GM08714 (cell line): ENCODE results near the gene GGT6.

ENCODE experiments used
- H3K4me3 ChIP-seq: fragments of 200-500 bp; sonication (Bioruptor generic); 2 replicates; pipeline ENCODE4 v1.5.1; 2014; ENCODE audit warnings: mild to moderate bottlenecking, low read length, inconsistent platforms
- ZNF274 ChIP-seq: IDR thresholded peaks from 2 replicates; pipeline ENCODE4 v1.6.1; 2012; ENCODE audit warnings: mild to moderate bottlenecking, low read depth, low read length

Gene GGT6

DNA sequence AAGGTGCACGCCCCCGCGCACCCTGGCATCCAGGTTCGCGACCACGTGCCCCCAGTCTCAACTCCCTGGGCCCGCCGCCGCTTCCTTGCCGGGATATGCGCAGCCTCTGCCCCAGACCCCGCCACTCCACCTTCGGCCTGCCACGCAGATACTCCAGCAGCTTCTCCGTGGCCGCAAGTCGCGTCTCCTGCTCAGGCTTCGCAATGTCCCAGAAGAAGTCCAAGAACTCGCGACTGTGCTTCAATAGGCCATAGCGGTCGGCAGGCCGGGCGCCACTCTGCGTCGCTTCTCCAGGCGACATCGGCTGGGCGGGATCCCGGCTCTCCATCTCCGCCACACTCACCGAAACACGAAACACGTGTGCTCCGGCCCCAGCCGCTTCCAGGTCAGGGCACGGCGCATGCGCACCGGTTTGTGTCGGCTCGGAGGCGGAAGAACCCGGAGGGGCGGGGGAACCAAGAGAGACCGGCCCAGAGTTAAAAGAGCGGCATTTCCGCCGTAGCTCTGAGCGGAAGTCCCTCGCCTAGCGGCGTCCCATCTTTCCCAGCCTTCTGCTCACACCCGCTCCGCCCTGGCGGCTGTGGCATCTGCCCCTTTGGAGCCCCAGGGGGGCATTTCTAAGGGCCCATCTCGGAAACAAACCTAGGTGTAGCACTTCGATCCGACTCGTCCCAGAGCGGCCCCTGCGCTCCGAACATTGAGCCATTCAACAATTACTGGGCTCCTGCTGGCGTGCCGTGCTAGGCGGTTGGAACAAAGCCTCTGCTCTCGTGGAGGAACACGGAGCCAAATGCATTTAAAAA lies 5.2 kb downstream of the GGT6 start, which contains the start of gene MYBBP1A:
Gene MYBBP1A, minus strand, starts transcription at position 388 of the 803 bp plus-strand sequence. Its CDS starts 60 bp downstream, at position 328.
- H3K4me3 ChIP-seq, result peak within 1 kb of the TSS; percentile 69
- TF ChIP-seq ZNF274, result no peak

- no peak for TF ChIP-seq ZNF274
- peak overlapping the region; percentile 69 for H3K4me3 ChIP-seq
Measured at GRCh38 chr17:4554441-4554996, 5.9 kb downstream of the GGT6 start.

DNA sequence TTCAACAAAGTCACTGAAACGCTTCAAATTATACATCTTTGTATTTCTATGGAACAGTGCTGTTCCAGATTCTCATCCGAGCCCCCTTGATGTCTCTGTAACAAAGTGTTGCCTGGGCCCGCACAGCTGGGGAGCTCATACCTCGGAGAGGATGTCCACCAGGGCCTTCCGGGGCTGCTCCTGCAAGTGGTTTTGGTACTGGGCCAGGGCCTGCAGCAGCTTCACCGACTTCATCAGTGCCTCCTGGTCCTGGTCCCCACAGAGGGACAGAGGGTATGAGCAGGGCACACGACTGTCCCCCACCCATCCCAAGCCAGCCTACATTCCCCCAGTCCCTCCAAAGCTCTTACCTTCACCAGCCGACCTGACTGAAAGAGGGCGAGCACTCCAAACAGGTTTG lies 6.7 kb downstream of the GGT6 start:
- H3K4me3 ChIP-seq, result peak overlapping the region; percentile 69; the same call in 1 of the 2 replicates
- TF ChIP-seq ZNF274, result no peak

DNA sequence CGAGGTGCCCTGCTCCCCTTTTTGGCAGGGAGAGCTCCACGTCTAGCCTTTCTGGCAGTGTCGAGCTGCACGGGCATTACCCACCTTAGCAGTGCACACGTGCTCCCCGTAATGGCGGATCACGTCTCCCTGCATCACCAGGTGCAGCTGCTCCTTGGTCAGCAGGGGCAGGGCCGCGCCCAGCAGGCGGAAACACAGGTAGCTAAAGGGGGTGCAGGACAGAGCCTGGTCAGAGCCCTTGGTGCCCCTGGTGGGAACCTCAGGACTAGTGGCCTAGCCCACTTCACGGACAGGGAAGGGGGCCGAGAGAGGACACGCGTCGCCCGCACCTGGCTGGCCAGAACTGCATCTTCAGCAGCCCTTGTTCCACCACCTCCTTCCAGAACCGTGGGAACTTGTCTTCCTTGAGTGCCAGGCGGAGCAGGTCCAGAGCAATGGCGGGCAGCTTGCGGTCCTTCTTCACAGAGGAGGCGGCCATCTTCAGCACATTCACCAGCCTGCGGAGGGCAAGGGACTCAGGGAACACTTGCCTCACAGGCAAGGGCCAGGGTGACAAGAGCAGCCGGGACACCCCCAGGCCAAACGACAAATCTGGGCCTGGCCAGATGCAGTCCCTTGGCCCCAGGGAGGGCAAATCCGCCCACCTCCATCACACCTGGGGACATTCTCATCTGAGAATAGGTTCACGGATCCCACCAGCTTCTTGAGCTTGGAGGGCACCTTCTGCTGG lies 8.4 kb downstream of the GGT6 start:
- no peak overlapping the region for H3K4me3 ChIP-seq
- no peak for TF ChIP-seq ZNF274

DNA sequence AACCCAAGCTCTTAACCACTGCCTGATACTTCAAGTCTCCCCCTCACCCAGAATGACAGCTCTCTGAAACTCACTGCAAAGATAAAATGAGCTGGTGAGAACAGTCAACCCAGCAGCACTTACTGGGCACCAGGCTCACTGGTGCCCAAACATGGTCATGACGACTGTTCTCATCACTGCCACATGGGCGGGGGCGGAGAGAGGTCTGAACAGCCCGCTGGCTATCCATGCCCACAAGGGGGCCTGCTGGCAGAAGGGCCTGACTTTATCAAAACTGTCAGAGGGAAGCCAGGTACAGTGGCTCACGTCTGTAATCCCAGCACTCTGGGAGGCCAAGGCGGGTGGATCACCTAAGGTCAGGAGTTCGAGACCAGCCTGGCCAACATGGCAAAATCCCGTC lies 9.2 kb downstream of the GGT6 start:
- no peak overlapping the region for H3K4me3 ChIP-seq
- no peak for TF ChIP-seq ZNF274

DNA sequence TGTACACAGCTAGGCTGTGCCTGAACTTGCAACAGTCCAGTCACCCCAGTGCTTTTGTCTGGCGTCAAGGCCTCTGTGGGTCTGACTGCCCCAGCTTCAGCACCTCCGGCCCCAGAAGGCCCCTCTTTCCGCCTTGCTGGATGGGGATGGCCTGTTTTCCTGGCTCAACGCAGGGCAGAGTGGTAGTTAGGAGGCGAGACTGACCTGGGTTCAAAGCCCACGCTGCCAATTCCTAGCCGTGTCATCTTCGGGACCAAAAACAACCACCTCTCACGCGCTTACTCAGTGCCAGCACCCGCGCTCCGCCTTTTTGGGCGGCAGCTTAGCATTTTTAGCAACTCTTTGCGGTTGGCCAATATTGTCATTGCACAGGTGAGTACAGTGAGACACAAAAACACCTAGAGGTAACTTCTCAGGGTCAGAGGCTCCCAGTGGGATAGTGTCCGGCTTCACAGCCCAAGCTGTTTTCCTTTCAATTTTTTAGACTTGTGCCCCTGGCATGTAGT lies 9.8 kb downstream of the GGT6 start:
- TF ChIP-seq ZNF274, result no peak

DNA sequence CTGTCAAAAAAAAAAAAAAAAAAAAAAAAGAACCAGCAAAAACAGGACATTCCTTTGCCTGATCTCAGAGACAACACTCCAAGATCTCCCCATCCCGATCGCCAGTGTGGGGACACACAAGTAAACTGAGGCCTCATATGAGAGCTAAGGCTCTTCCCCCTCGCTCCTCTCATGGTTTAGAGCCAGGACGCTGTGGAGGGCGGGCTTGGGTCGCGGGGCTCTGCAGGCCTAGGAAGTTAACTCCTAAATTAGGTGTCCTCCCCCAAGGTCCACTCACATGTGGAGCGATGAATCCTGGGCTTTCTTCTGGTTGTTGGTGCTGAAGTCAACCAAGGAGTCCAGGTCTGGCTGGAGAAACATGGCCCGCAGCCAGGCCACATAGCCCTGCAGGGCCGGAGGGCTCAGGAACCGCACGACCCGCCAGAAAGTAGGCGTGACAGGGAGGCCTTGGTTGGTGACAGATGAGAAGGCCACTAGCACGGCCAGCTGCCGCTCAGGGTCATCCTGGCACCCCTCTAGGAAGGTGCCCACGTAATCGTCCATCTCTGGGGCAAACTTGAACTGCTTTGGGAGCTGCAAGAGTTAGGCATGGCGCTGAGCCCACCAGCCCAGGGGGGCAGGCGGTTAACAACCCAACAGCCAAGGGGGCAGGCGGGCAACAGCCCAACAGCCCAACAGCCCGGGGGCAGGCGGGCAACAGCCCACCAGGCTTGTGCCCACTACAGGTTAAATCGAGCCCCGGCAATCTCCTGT lies 10.4 kb downstream of the GGT6 start:
- no peak for TF ChIP-seq ZNF274
- no peak overlapping the region for H3K4me3 ChIP-seq

More for the DNA sequence above, 9.8 kb downstream of the GGT6 start:
- no peak overlapping the region for H3K4me3 ChIP-seq

- TF ChIP-seq ZNF274, result no peak
- no peak overlapping the region for H3K4me3 ChIP-seq
Measured at GRCh38 chr17:4548721-4549531, 11.5 kb downstream of the GGT6 start.

- TF ChIP-seq ZNF274, result no peak
- no peak overlapping the region for H3K4me3 ChIP-seq
Measured at GRCh38 chr17:4548061-4548461, 12.3 kb downstream of the GGT6 start.

- no peak overlapping the region for H3K4me3 ChIP-seq
- no peak for TF ChIP-seq ZNF274
Measured at GRCh38 chr17:4547118-4547906, 13.1 kb downstream of the GGT6 start.

GRCh38 chr17:4545217-4545951 lies 15.0 kb downstream of the GGT6 start:
- TF ChIP-seq ZNF274, result no peak

DNA sequence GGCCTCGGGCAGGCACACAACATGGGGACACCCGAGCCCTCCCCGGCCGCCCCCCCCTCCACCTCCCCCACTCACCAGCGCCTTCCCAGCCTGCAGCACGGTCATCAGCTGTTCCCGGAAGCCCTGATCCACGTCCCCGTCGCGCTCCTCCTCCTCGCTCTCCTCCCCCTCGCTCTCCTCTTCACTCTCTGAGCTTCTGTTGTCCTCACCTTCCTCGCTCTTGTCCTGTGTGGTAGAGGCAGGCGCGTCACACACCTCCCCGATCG lies 15.5 kb downstream of the GGT6 start:
- no peak overlapping the region for H3K4me3 ChIP-seq
- no peak for TF ChIP-seq ZNF274

More at GRCh38 chr17:4545217-4545951, 15.0 kb downstream of the GGT6 start:
- no peak overlapping the region for H3K4me3 ChIP-seq
